Peyer's patch (tissue), 4 donors: ENCODE results near the gene CTNNA2.

ENCODE experiments used
- CTCF ChIP-seq, 6 experiments: fragments of 450-650 bp in 4 of 6; fragments of 200-600 bp in 2 of 6; sonication (generic) in 1 of 6; IDR thresholded peaks; one replicate each; pipeline ENCODE4 v1.5.1; 2017 to 2019; ENCODE audit warnings: antibody characterized with exemption in 6 of 6, mild to moderate bottlenecking in 3 of 6, moderate library complexity in 1 of 6
- POLR2A ChIP-seq, 2 donors: fragments of 450-650 bp; IDR thresholded peaks; one replicate each; pipeline ENCODE4 v1.5.1; 2017; ENCODE audit warnings: antibody characterized with exemption in 2 of 2, mild to moderate bottlenecking in 2 of 2, moderate library complexity in 2 of 2

- TF ChIP-seq CTCF (IDR thresholded peaks at IDR 0.05) (no peak), POLR2A (IDR thresholded peaks at IDR 0.05) (no peak)
These were observed 422.3 kb downstream of the CTNNA2 start for GRCh38 chr2:79935046-79935732.
